Frontal cortex (tissue), 4 donors: Measurements from ENCODE around the gene UBE3B. TPM values are rescaled to one million over a fixed set of nuclear protein-coding genes. Genes with fewer than 3 reads are reported as not detected.
"Not testable (repeated sequence)": the region's sequence is repeated elsewhere in the genome, so short reads cannot be mapped to it uniquely, and the experiment has no call there.

Source experiments
- DNase-seq, 2 donors: peaks; one replicate each; pipeline ENCODE4 v3.0.0; 2012; ENCODE audit warnings: low spot score in 2 of 2
- FAIRE-seq: peaks from 2 replicates; lab custom pipeline; 2012; peaks lifted over from hg19 to GRCh38; lab: Jason Lieb, UNC
- total RNA-seq: library from RNA; depleted of rRNA; stranded (reverse); fragments of >200 nt; gene quantifications from one replicate; pipeline ENCODE4 v1.2.3, GENCODE V29; 2014
- donor health status: control.
- donor health status: control.
- donor health status: control.

The UBE3B gene
- total RNA-seq, 1 donor from 2014 or later = 15.5 TPM

- no peak for FAIRE-seq
- no peak for DNase-seq
Observed at GRCh38 chr12:109467978-109468676, 9.3 kb upstream of the UBE3B start.

GRCh38 chr12:109469517-109469916 is 7.9 kb upstream of the UBE3B start:
- DNase-seq (no peak), FAIRE-seq (no peak)

GRCh38 chr12:109473006-109473405 is 4.4 kb upstream of the UBE3B start:
- DNase-seq = no peak
- FAIRE-seq = no peak

GRCh38 chr12:109473526-109474270 is 3.7 kb upstream of the UBE3B start:
- DNase-seq, FAIRE-seq: not testable (repeated sequence)

- DNase-seq (no peak), FAIRE-seq (no peak)
Observed at GRCh38 chr12:109475121-109475520, 2.3 kb upstream of the UBE3B start.

GRCh38 chr12:109475993-109476806 is 1.2 kb upstream of the UBE3B start:
- no peak for DNase-seq
- FAIRE-seq = no peak

- FAIRE-seq = no peak
- DNase-seq = peak in 1 of 2 donors; percentile 29
Observed at GRCh38 chr12:109476807-109477184, 638 bp upstream of the UBE3B start.

GRCh38 chr12:109477963-109478315 is 505 bp downstream of the UBE3B start:
- FAIRE-seq = no peak

GRCh38 chr12:109479761-109480160 is 2.3 kb downstream of the UBE3B start:
- no peak for FAIRE-seq

More at GRCh38 chr12:109477963-109478315, 505 bp downstream of the UBE3B start:
- no peak for DNase-seq

GRCh38 chr12:109480356-109480755 is 2.9 kb downstream of the UBE3B start:
- no peak for DNase-seq
- FAIRE-seq = no peak

More at GRCh38 chr12:109479761-109480160, 2.3 kb downstream of the UBE3B start:
- no peak for DNase-seq

GRCh38 chr12:109481863-109482262 is 4.4 kb downstream of the UBE3B start:
- FAIRE-seq (no peak), DNase-seq (no peak)

- DNase-seq (no peak), FAIRE-seq (no peak)
Observed at GRCh38 chr12:109482491-109482890, 5.1 kb downstream of the UBE3B start.

- FAIRE-seq = no peak
- DNase-seq = no peak
Observed at GRCh38 chr12:109482894-109483293, 5.5 kb downstream of the UBE3B start.

- no peak for DNase-seq
- FAIRE-seq = no peak
Observed at GRCh38 chr12:109483346-109483745, 5.9 kb downstream of the UBE3B start.

GRCh38 chr12:109485201-109485600 is 7.8 kb downstream of the UBE3B start:
- FAIRE-seq (no peak), DNase-seq (no peak)

- no peak for DNase-seq
- no peak for FAIRE-seq
Observed at GRCh38 chr12:109487181-109488050, 10.0 kb downstream of the UBE3B start.

- FAIRE-seq (no peak), DNase-seq (no peak)
Observed at GRCh38 chr12:109488051-109488665, 10.7 kb downstream of the UBE3B start.

GRCh38 chr12:109489016-109489954 is 11.9 kb downstream of the UBE3B start:
- no peak for DNase-seq

More at GRCh38 chr12:109489016-109489954, 11.9 kb downstream of the UBE3B start:
- FAIRE-seq = no peak
